NCI-H748 (cell line): ENCODE results near the gene BLMH.

Experiments
- DNase-seq: peaks from one replicate; lab custom pipeline; 2025; ENCODE audit not compliant: unreplicated experiment; lab: John Stamatoyannopoulos, UW

The BLMH gene

GRCh38 chr17:30291543-30292285, at the start of gene BLMH:
TSS of gene BLMH (minus strand) at chr17:30291944. CDS start at chr17:30291819, 125 bp downstream.
- peak; percentile 89 for DNase-seq

GRCh38 chr17:30340801-30341356, 49.1 kb upstream of the BLMH start:
- DNase-seq = no peak

DNA sequence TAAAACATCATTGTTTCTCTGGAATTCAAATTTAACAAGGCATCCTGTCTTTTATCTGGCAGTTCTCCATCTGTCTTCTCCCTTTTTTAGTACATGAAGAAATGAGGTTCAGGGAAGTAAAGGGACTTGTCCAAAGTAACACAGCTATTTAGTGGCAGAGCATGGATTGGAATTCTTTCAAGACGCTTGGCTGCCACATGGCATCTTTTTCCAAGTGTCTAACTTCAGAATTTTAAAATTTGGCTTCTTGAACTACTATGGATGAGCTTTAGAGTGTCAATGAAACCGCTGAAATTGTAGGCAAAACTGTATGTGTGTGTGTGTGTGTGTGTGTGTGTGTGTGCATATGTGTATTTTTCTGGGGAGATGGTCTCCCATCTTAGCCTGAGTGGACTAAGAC, 47.3 kb upstream of the BLMH start:
- DNase-seq = no peak

DNA sequence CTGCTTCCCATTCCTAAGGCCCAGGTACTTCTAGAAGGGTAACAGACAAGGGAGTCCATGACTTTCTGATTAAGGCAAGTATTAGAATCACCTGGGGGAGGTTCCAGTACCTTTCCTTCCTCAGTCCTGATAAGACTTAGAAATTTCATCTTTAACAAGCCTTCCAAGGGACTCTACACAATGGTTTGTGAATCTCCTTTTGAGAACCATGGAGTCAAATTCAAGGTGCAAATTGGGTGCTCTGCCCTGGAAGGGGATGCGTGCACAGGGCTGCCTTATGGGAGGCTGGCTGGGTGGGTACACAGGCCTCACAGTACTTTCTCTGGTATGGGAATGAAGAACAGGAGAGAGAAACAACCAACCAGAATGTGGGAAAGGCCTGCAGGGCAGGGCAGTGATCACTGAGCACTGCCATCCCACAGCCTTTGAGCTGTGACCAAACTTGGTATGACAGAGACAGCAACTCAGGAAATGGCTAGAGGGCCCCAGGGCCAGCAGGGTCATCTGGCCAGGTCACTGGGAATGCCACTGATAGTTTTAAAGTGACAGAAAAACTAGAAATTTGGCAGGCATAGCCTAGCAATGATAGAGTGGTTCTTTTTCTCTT, 45.8 kb upstream of the BLMH start:
- DNase-seq = no peak

- DNase-seq = peak; percentile 87
Observed at GRCh38 chr17:30336369-30337171, 44.8 kb upstream of the BLMH start.

GRCh38 chr17:30334421-30334820, 42.7 kb upstream of the BLMH start:
- no peak for DNase-seq

DNA sequence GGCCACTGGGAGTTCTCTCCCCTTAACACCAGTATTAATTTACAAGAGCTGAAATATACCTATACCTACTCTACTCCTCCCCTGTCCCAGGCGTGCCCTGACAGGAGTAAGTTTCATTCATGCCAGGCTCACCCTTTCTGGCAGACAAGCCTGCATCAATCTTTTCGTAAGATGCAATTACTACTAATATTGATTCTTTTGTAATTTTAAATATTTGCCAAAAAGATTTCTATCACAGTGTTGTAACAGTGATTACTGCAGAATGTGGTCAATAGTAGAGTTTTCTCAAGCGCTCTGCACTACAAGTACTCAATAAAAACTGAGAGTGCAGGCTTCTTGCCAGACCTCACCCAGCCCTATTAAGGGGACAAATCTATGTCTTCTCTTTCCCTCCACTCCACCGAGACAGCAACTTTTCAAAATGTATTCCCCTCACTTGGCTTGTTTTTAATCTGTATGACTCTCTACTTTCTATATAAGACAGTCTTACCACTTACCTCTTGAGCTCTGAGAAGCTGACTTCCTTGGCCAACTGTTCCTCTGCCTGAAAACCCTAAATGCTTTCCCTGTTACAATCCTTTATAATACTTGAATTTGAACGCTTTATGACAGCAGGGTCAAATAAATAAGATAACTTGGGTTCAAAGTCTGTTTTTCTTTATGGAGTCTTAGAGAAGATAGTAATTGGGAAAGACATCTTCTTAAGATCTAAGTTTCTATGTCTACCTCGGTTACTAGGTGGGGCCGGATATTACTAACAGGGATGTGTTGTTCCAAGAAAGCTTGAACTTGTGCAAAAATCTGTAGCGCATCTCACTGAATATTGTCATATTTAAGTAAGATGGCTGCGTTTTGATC, 42.0 kb upstream of the BLMH start, which contains the start of gene TMIGD1:
Gene TMIGD1, minus strand, starts transcription at position 555 of the 858 bp plus-strand sequence. CDS start 1,924 bp downstream, outside the sequence.
- no peak for DNase-seq

GRCh38 chr17:30332057-30332542, 40.4 kb upstream of the BLMH start:
- no peak for DNase-seq

GRCh38 chr17:30326809-30327208, 35.1 kb upstream of the BLMH start:
- peak; percentile 96 for DNase-seq

- no peak for DNase-seq
Observed at GRCh38 chr17:30324723-30325122, 33.0 kb upstream of the BLMH start.

GRCh38 chr17:30323895-30324319, 32.2 kb upstream of the BLMH start:
- peak; percentile 49 for DNase-seq

DNA sequence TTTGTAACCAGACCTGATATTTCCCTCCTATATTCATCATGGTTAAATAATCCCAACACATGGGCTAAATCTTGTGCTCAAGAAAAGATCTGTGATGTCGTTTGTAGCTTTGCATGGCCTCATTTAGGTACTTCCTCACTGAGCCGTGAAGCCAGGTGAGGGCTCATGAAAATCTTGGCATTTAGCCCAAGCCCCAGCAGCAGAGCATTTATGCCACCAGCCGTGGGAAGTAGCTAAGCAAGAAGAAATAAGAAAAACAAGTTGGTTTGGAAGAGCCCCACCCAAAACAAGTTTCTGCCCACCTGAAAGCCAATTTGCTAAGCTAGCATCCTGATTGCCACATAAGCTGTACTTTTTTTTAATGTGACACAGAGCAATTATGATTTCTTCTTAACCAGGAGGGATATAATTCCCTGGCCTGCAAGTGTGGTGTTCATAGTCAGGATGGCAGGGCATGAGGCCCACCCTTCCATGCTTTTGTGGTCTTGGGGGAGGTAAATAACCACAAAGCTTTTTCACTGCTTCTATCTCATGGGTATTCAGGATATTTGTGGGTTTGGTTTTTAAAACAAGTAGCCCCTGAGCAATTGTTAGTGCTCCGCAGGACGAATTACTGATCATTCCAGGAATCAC, 31.6 kb upstream of the BLMH start:
- peak; percentile 91 for DNase-seq

- DNase-seq = peak; percentile 91
Observed at GRCh38 chr17:30321314-30321713, 29.6 kb upstream of the BLMH start.

- DNase-seq = peak; percentile 49
Observed at GRCh38 chr17:30318155-30318554, 26.4 kb upstream of the BLMH start.

DNA sequence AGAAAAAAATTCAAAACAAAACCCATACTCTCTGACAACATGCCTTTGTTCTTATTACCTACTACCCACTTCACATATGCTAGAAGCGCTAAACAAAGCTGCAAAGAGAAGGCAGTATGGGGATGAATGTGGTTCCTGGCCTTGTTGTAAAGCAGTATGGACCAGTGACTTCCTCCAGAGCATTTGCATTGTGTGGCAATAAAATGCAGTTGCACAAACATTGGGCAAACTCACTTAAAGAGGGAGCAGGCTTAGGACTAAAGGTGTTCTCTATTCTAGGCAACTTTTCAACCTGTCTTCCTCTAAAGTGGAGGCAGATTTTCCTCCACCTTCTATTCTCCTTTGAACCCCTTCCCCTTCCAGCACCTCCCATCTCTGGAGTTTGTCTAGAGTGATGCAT, 25.0 kb upstream of the BLMH start:
- no peak for DNase-seq

DNA sequence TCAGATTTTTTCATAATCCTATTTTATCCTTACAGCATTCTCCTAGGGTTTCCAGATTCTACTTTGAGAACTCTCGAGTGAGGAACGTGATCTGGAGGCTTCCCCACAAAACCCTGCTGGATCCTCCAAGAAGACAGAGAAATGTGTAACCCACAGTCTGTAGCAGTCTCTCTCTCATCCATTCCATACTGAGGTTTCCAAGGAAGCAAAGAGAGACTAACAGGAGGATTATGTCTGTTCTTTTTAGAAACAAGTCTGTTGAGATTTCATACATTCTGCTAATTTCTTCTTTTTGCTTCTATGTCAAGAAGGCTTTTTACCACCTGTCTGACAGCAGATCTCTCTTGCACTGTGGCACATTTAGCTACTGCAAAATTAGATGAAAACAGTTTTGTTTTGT, 23.4 kb upstream of the BLMH start:
- no peak for DNase-seq

- no peak for DNase-seq
Observed at GRCh38 chr17:30314474-30314873, 22.7 kb upstream of the BLMH start.

- DNase-seq = no peak
Observed at GRCh38 chr17:30312226-30312625, 20.5 kb upstream of the BLMH start.

- DNase-seq = no peak
Observed at GRCh38 chr17:30310562-30310961, 18.8 kb upstream of the BLMH start.

DNA sequence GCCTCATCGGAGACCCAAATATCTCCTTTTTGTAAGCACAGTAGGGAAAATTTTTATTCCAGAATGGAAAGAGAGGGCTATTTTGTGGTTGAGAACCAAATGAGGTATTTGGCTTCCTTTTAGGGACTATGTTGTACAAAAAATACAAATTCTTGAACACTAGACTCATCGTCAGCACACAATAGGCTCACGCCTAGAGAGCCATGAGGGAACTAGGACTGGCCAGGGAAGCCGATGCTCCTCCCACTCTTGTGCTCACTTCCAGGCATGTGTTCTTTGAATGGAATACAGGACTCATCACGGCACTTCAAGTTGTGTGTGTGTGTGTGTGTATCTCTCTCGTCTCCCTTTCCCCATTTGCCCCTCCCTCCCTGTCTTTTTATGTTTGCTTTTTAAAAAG, 17.8 kb upstream of the BLMH start:
- DNase-seq = no peak
